ENCODE measurements around the gene CYP2U1. TPM values are rescaled to one million over a fixed set of nuclear protein-coding genes. Genes with fewer than 3 reads are reported as not detected.

CYP2U1 gene
- total RNA-seq, 2 donors from 2014 or later: 8.0 to 13.5 TPM

GRCh38 chr4:107978716-107979451 lies 47.5 kb downstream of the CYP2U1 start:
- no peaks in the 10 kb centered on the region for H3K36me3 ChIP-seq
- TF ChIP-seq POLR2A (IDR thresholded peaks at IDR 0.05) (no peak), POLR2AphosphoS5 (IDR thresholded peaks at IDR 0.05) (no peak), CTCF (IDR thresholded peaks at IDR 0.05) (no peak)
- no peaks in the 10 kb centered on the region for H3K4me1 ChIP-seq (replicated peaks)
- 92% methylated on average over 2 of the region's 2 CpGs for WGBS
- no peaks in the 10 kb centered on the region for H3K9me3 ChIP-seq
- H3K27me3 ChIP-seq (replicated peaks; ENCODE audit: insufficient read depth): no peaks in the 10 kb centered on the region
- H3K4me3 ChIP-seq: no peak overlapping the region
- no peak for DNase-seq (ENCODE audit: low spot score)
- intact Hi-C loops (cut with DNase I): no loop called here
- H3K27ac ChIP-seq: no peak overlapping the region

GRCh38 chr4:107987916-107988762 lies 56.8 kb downstream of the CYP2U1 start:
- Histone ChIP-seq H3K9me3 (no peaks in the 10 kb centered on the region), H3K4me1 (replicated peaks) (no peaks in the 10 kb centered on the region), H3K27ac (peak overlapping the region; percentile 50 to 86), H3K27me3 (replicated peaks; ENCODE audit: insufficient read depth) (no peaks in the 10 kb centered on the region), H3K36me3 (no peaks in the 10 kb centered on the region), H3K4me3 (no peak overlapping the region)
- DNase-seq (ENCODE audit: low spot score): peak; percentile 6
- WGBS: 74% methylated on average over 10 of the region's 10 CpGs
- intact Hi-C loops (cut with DNase I): loop anchor here (5.0 kb wide), 1 partner anchor 246 kb away; no protein-coding TSS in a partner anchor
- TF ChIP-seq POLR2AphosphoS5 (IDR thresholded peaks at IDR 0.05) (peak; percentile 55), POLR2A (IDR thresholded peaks at IDR 0.05) (no peak)

GRCh38 chr4:107988763-107989035 lies 57.4 kb downstream of the CYP2U1 start:
- Histone ChIP-seq H3K4me1 (replicated peaks) (no peaks in the 10 kb centered on the region), H3K9me3 (no peaks in the 10 kb centered on the region), H3K27ac (peak overlapping the region; percentile 50 to 86), H3K4me3 (no peak overlapping the region), H3K36me3 (no peaks in the 10 kb centered on the region), H3K27me3 (replicated peaks; ENCODE audit: insufficient read depth) (no peaks in the 10 kb centered on the region)
- no peak for TF ChIP-seq POLR2A (IDR thresholded peaks at IDR 0.05)
- TF ChIP-seq POLR2AphosphoS5 (IDR thresholded peaks at IDR 0.05): no peak
- no peak for TF ChIP-seq CTCF (IDR thresholded peaks at IDR 0.05)
- intact Hi-C loops (cut with DNase I): loop anchor here (5.0 kb wide), 1 partner anchor 246 kb away; no protein-coding TSS in a partner anchor
- peak; percentile 9 for DNase-seq (ENCODE audit: low spot score)
- 29% methylated on average over 5 of the region's 5 CpGs for WGBS

GRCh38 chr4:107989162-107989536 lies 57.8 kb downstream of the CYP2U1 start:
- intact Hi-C loops (cut with DNase I): loop anchor here (5.0 kb wide), 1 partner anchor 247 kb away; no protein-coding TSS in a partner anchor
- H3K4me1 ChIP-seq (replicated peaks): no peaks in the 10 kb centered on the region
- H3K27me3 ChIP-seq (replicated peaks; ENCODE audit: insufficient read depth): no peaks in the 10 kb centered on the region
- H3K9me3 ChIP-seq: no peaks in the 10 kb centered on the region
- H3K36me3 ChIP-seq: no peaks in the 10 kb centered on the region
- TF ChIP-seq CTCF (IDR thresholded peaks at IDR 0.05) (no peak), POLR2AphosphoS5 (IDR thresholded peaks at IDR 0.05) (no peak), POLR2A (IDR thresholded peaks at IDR 0.05) (no peak)
- 9% methylated on average over 8 of the region's 8 CpGs for WGBS
- DNase-seq (ENCODE audit: low spot score): no peak
- H3K4me3 ChIP-seq: peak overlapping the region; percentile 73 to 89
- peak overlapping the region; percentile 86 to 90 for H3K27ac ChIP-seq

- peak in 1 of 4 experiments; percentile 22 for TF ChIP-seq CTCF (IDR thresholded peaks at IDR 0.05)
- peak; percentile 92 for TF ChIP-seq POLR2A (IDR thresholded peaks at IDR 0.05)
- peak; percentile 94 for TF ChIP-seq POLR2AphosphoS5 (IDR thresholded peaks at IDR 0.05)
- no peaks in the 10 kb centered on the region for H3K27me3 ChIP-seq (replicated peaks; ENCODE audit: insufficient read depth)
- peak within 1 kb of the TSS; percentile 86 to 90 for H3K27ac ChIP-seq
- H3K9me3 ChIP-seq: no peaks in the 10 kb centered on the region
- peak within 1 kb of the TSS; percentile 73 to 89 for H3K4me3 ChIP-seq
- DNase-seq (ENCODE audit: low spot score): peak; percentile 95
- under 1% methylated on average over 41 of the region's 78 CpGs for WGBS
- H3K36me3 ChIP-seq: no peaks in the 10 kb centered on the region
- intact Hi-C loops (cut with DNase I): loop anchor here (5.0 to 10.0 kb wide), 3 partner anchors 57 to 247 kb away; partner anchors contain the start of genes CYP2U1 and SGMS2
- H3K4me1 ChIP-seq (replicated peaks): no peaks in the 10 kb centered on the region
These were observed 58.4 kb downstream of the CYP2U1 start, which contains the start of gene HADH for GRCh38 chr4:107989537-107990386. Gene HADH (plus strand): TSS chr4:107989889. CDS start chr4:107989933, 44 bp downstream.
